Neutrophil (primary cell): ENCODE data around the gene OR1D5.

Source experiments
- H3K27ac ChIP-seq: fragments of 200-600 bp; sonication (generic); 2 replicates; pipeline ENCODE4 v1.5.1; 2016; ENCODE audit warnings: mild to moderate bottlenecking, moderate library complexity
- H3K27me3 ChIP-seq: fragments of 200-600 bp; sonication (generic); 2 replicates; pipeline ENCODE4 v1.6.0; 2016; ENCODE audit warnings: mild to moderate bottlenecking
- H3K36me3 ChIP-seq: fragments of 200-600 bp; sonication (generic); 2 replicates; pipeline ENCODE4 v1.5.1; 2017
- H3K4me1 ChIP-seq, 2 experiments: fragments of 200-600 bp in 1 of 2; sonication (generic) in 1 of 2; 1 replicate in 1 of 2; 2 replicates in 1 of 2; pipeline versions ENCODE4 v1.5.1 to v1.6.1; 2013 to 2016; ENCODE audit warnings: low read depth in 1 of 2, low read length in 1 of 2, mild to moderate bottlenecking in 1 of 2, moderate library complexity in 1 of 2; ENCODE audit not compliant: control insufficient read depth in 1 of 2, insufficient read depth in 1 of 2
- H3K4me3 ChIP-seq, 2 experiments: fragments of 200-600 bp in 1 of 2; sonication (generic) in 1 of 2; 1 replicate in 1 of 2; 2 replicates in 1 of 2; pipeline ENCODE4 v1.5.1; 2013 to 2016; ENCODE audit warnings: low read depth in 1 of 2, low read length in 1 of 2, mild to moderate bottlenecking in 1 of 2, moderate library complexity in 1 of 2
- H3K9me3 ChIP-seq: fragments of 200-600 bp; sonication (generic); 2 replicates; pipeline ENCODE4 v1.5.1; 2016
- CTCF ChIP-seq: fragments of 200-600 bp; sonication (generic); IDR thresholded peaks from 2 replicates; pipeline ENCODE4 v1.5.1; 2016; ENCODE audit warnings: antibody characterized with exemption

The OR1D5 gene

DNA sequence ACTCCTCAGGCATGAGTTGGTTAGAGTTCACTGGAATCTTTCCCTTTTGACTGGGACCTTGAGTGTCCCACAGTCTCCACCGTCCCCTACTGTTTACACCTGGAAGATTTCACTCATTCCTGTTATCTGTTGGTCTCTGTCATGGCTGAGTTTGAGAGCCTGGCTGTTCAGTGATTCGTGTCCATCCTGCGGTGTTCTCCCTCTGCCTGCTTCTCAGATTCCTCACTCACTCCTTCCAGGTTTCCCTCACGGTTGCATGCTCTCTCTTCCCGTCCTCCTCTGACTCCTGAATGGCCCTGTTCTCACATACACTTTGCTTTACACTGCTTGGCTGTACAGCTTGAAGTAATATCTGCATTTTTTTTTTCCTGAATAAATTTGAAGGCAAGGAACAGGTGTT, 24.5 kb downstream of the OR1D5 start:
- no peak for TF ChIP-seq CTCF
- no peak overlapping the region for H3K27ac ChIP-seq
- H3K4me3 ChIP-seq: no peak overlapping the region
- H3K4me1 ChIP-seq: peaks cover 13 to 15% of the 10 kb centered on the region in 2 experiments
- no peaks in the 10 kb centered on the region for H3K27me3 ChIP-seq
- H3K9me3 ChIP-seq: no peaks in the 10 kb centered on the region
- H3K36me3 ChIP-seq: peaks cover 24% of the 10 kb centered on the region

DNA sequence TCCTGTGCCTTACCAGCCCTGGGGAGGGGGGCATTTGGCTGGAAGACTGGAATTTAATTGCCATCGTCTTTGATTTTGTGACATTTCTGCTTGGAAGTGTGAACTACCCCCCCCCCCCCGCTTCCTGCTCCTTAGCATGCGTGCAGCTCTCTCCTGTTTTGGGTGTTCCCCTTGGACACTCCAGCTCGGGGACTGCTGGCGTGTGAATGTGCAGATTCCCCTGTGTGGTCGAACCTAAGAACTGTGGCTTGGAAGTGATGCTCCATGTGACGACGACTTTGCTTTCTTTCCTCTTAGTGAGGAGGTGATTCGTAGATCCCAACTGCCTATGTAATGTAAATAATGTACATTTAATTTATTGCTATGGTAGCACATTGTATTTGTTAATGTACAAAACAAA, 26.1 kb downstream of the OR1D5 start:
- peaks cover 13 to 15% of the 10 kb centered on the region in 2 experiments for H3K4me1 ChIP-seq

DNA sequence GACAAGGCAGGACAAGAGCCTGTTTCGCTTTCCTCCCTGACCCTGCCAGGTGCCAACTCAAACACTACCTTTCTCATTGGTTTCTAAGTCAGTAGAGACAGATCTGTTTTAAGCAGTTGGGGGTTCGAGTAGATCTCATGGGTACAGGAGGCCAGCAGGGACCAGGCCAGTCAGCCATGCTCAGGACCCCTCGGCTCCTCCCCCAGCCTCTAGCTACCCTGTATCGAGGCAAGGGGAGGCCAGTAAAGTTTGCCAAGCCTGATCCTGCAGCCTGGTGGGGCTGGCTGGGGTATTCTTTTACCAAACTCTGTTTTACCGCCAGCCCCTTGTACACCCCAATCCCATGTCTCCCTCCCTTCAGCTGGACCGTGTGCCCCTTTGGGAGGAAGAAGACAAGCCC, 26.6 kb downstream of the OR1D5 start:
- no peaks in the 10 kb centered on the region for H3K27me3 ChIP-seq
- H3K9me3 ChIP-seq: no peaks in the 10 kb centered on the region
- H3K27ac ChIP-seq: no peak overlapping the region
- TF ChIP-seq CTCF: no peak
- H3K36me3 ChIP-seq: peaks cover 46% of the 10 kb centered on the region
- peaks cover 13 to 15% of the 10 kb centered on the region in 2 experiments for H3K4me1 ChIP-seq
- H3K4me3 ChIP-seq: no peak overlapping the region

More for the DNA sequence above, 26.1 kb downstream of the OR1D5 start:
- H3K27ac ChIP-seq: no peak overlapping the region
- TF ChIP-seq CTCF: no peak
- peaks cover 41% of the 10 kb centered on the region for H3K36me3 ChIP-seq
- H3K9me3 ChIP-seq: no peaks in the 10 kb centered on the region
- no peaks in the 10 kb centered on the region for H3K27me3 ChIP-seq
- no peak overlapping the region for H3K4me3 ChIP-seq

GRCh38 chr17:3035968-3036280, 27.5 kb downstream of the OR1D5 start:
- peaks cover 55% of the 10 kb centered on the region for H3K36me3 ChIP-seq
- H3K27ac ChIP-seq: no peak overlapping the region
- H3K4me1 ChIP-seq: peaks cover 13 to 16% of the 10 kb centered on the region in 2 experiments
- H3K27me3 ChIP-seq: no peaks in the 10 kb centered on the region
- no peak overlapping the region for H3K4me3 ChIP-seq
- H3K9me3 ChIP-seq: no peaks in the 10 kb centered on the region
- no peak for TF ChIP-seq CTCF

DNA sequence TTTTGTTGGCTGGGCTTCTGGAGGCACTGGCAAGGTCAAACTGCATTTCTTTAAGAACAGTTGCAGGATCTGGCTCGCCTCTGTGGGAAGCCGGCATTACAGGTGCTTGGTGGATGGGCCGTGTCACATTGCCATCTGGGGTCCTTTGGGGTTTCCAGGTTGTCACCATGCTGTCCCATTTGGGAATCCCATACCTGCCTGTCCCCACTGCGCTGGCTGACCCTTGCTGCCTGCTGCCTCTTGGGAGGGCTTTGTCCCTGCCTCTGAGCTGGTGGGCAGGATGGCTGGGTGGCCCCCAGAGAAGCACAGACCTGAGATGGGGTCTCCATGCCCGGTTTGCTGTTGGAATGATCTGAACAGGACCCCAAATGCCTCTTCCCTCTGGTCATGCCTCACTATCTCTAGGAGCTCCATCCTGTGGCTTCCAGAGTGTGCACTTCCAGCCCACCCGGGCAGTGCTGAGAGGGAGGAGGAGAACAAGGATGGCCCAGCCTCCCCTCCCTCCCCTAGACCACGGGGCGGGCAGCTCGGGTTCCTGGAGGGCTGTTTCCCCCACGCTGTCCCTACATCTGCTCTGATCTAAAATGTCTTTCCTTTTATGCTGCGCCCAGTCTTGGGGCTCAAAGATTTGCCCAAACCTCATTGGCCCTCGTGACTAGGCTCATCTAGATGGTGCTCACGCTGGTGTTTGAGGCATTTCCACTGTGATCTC, 28.0 kb downstream of the OR1D5 start:
- Histone ChIP-seq H3K4me1 (peaks cover 16 to 21% of the 10 kb centered on the region in 2 experiments), H3K36me3 (peaks cover 60% of the 10 kb centered on the region), H3K27me3 (no peaks in the 10 kb centered on the region), H3K9me3 (no peaks in the 10 kb centered on the region), H3K27ac (no peak overlapping the region), H3K4me3 (no peak overlapping the region)
- no peak for TF ChIP-seq CTCF
